Effector CD8-positive, alpha-beta T cell (primary cell): Measurements from ENCODE around the gene SEL1L3.
"Not testable (repeated sequence)": the region's sequence is repeated elsewhere in the genome, so short reads cannot be mapped to it uniquely, and the experiment has no call there.

Source experiments
- DNase-seq: peaks from one replicate; lab custom pipeline; 2025; lab: John Stamatoyannopoulos, UW
- total RNA-seq, 4 experiments: gene quantifications; one replicate each; lab custom pipeline; 2026; lab: John Stamatoyannopoulos, UW

SEL1L3 gene
- 104 to 182 (median 163) reads per million in 4 experiments for total RNA-seq

- DNase-seq, result peak; percentile 27
These were observed at the start of gene SEL1L3 for GRCh38 chr4:25862411-25863346. TSS of gene SEL1L3 (minus strand) at chr4:25862988. CDS start at chr4:25862836, 152 bp downstream.

- DNase-seq, result no peak
These were observed 48.6 kb upstream of the SEL1L3 start for GRCh38 chr4:25911356-25911755.

- no peak for DNase-seq
These were observed 45.7 kb upstream of the SEL1L3 start for GRCh38 chr4:25908491-25908901.

GRCh38 chr4:25906113-25906512 is 43.3 kb upstream of the SEL1L3 start:
- DNase-seq, result not testable (repeated sequence)

GRCh38 chr4:25905371-25905770 is 42.6 kb upstream of the SEL1L3 start:
- DNase-seq, result no peak

GRCh38 chr4:25904748-25905082 is 41.9 kb upstream of the SEL1L3 start:
- no peak for DNase-seq

- DNase-seq, result no peak
These were observed 41.3 kb upstream of the SEL1L3 start for GRCh38 chr4:25903900-25904747.

GRCh38 chr4:25901030-25901430 is 38.2 kb upstream of the SEL1L3 start:
- no peak for DNase-seq

- no peak for DNase-seq
These were observed 37.5 kb upstream of the SEL1L3 start for GRCh38 chr4:25900310-25900709.

- DNase-seq, result no peak
These were observed 34.2 kb upstream of the SEL1L3 start for GRCh38 chr4:25896776-25897539.

GRCh38 chr4:25892796-25893195 is 30.0 kb upstream of the SEL1L3 start:
- DNase-seq, result no peak

- no peak for DNase-seq
These were observed 28.0 kb upstream of the SEL1L3 start for GRCh38 chr4:25890571-25891485.

- no peak for DNase-seq
These were observed 27.1 kb upstream of the SEL1L3 start for GRCh38 chr4:25889589-25890503.

GRCh38 chr4:25888781-25889180 is 26.0 kb upstream of the SEL1L3 start:
- no peak for DNase-seq

GRCh38 chr4:25884031-25884782 is 21.4 kb upstream of the SEL1L3 start:
- DNase-seq, result no peak

- DNase-seq, result no peak
These were observed 20.8 kb upstream of the SEL1L3 start for GRCh38 chr4:25883565-25883964.

GRCh38 chr4:25882226-25882625 is 19.4 kb upstream of the SEL1L3 start:
- no peak for DNase-seq

- no peak for DNase-seq
These were observed 18.4 kb upstream of the SEL1L3 start for GRCh38 chr4:25881193-25881592.
